ENCODE measurements around the gene HSD17B11.
"Not testable (repeated sequence)": the region's sequence is repeated elsewhere in the genome, so short reads cannot be mapped to it uniquely, and the experiment has no call there.

DNA sequence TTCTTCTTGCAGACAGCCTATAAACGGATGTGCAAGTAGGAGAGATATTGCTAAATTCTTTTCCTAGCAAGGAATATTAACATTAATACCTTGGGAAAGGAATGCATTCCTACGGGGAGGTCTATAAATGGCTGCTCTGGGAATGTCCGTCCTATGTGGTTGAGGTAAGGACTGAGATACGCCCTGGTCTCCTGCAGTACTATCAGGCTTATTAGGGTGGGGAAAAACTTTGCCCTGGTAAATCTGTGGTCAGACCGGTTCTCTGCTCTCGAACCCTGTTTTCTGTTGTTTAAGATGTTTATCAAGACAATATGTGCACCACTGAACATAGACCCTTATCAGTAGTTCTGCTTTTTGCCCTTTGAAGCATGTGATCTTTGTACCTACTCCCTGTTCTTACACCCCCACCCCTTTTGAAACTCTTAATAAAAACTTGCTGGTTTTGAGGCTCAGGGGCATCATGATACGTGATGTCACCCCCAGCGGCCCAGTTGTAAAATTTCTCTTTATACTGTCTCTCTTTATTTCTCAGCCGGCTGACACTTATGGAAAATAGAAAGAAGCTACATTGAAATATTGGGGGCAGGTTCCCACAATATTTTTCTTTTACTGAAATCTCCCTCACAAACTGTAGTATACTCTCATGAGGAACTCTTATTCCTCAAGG is 6.4 kb downstream of the HSD17B11 start:
- not testable (repeated sequence) for TF ChIP-seq ZNF274 (IDR thresholded peaks at IDR 0.05; ENCODE audit: low read depth, low read length); YY1 (IDR thresholded peaks at IDR 0.05; ENCODE audit: insufficient read depth, insufficient read length); SUZ12 (IDR thresholded peaks at IDR 0.05; ENCODE audit: extremely low read depth, insufficient read depth, insufficient read length)

All from NT2/D1 (cell line).